Hepatocyte (in vitro differentiated cells): ENCODE data around the gene LEKR1. TPM values are rescaled to one million over a fixed set of nuclear protein-coding genes. Genes with fewer than 3 reads are reported as not detected.

Experiments used
- DNase-seq: peaks from one replicate; pipeline ENCODE4 v3.0.0-alpha.2; 2016; ENCODE audit warnings: low spot score
- H2AFZ ChIP-seq: fragments of 200-600 bp; sonication (generic); 2 replicates; pipeline ENCODE4 v1.6.0; 2016; ENCODE audit warnings: antibody characterized with exemption, mild to moderate bottlenecking
- H3K27ac ChIP-seq: fragments of 200-600 bp; sonication (generic); 2 replicates; pipeline ENCODE4 v1.5.1; 2016; ENCODE audit warnings: mild to moderate bottlenecking
- H3K27me3 ChIP-seq: fragments of 200-600 bp; sonication (generic); 2 replicates; pipeline ENCODE4 v1.6.1; 2016
- H3K36me3 ChIP-seq: fragments of 200-600 bp; sonication (generic); replicated peaks from 2 replicates; pipeline ENCODE4 v1.5.1; 2016; ENCODE audit warnings: low read depth; ENCODE audit not compliant: insufficient read depth
- H3K4me1 ChIP-seq: fragments of 200-600 bp; sonication (generic); 2 replicates; pipeline ENCODE4 v1.5.1; 2016; ENCODE audit warnings: mild to moderate bottlenecking, moderate library complexity; ENCODE audit not compliant: insufficient read depth
- H3K4me2 ChIP-seq: fragments of 200-600 bp; sonication (generic); 2 replicates; pipeline ENCODE4 v1.6.0; 2016
- H3K4me3 ChIP-seq: fragments of 200-600 bp; sonication (generic); 2 replicates; pipeline ENCODE4 v1.5.1; 2016; ENCODE audit warnings: mild to moderate bottlenecking
- H3K79me2 ChIP-seq: fragments of 200-600 bp; sonication (generic); 2 replicates; pipeline ENCODE4 v1.6.0; 2017; ENCODE audit warnings: mild to moderate bottlenecking
- H3K9me2 ChIP-seq: fragments of 200-600 bp; sonication (generic); replicated peaks from 2 replicates; pipeline ENCODE4 v1.6.0; 2017; ENCODE audit warnings: mild to moderate bottlenecking; ENCODE audit not compliant: insufficient read depth
- H3K9me3 ChIP-seq: fragments of 200-600 bp; sonication (generic); 2 replicates; pipeline ENCODE4 v1.5.1; 2016; ENCODE audit warnings: low read depth, mild to moderate bottlenecking
- H4K20me1 ChIP-seq: fragments of 200-600 bp; sonication (generic); 2 replicates; pipeline ENCODE4 v1.6.0; 2016; ENCODE audit warnings: mild to moderate bottlenecking; ENCODE audit not compliant: insufficient read depth, poor library complexity, severe bottlenecking
- EZH2 ChIP-seq: fragments of 200-600 bp; sonication (generic); IDR thresholded peaks from 2 replicates; pipeline ENCODE4 v1.6.1; 2016; ENCODE audit warnings: antibody characterized with exemption, mild to moderate bottlenecking, borderline replicate concordance
- EZH2phosphoT487 ChIP-seq: fragments of 200-600 bp; sonication (generic); IDR thresholded peaks from one replicate; pipeline ENCODE4 v1.6.1; 2018; ENCODE audit warnings: antibody characterized with exemption, mild to moderate bottlenecking, low read depth, moderate library complexity; ENCODE audit not compliant: unreplicated experiment, severe bottlenecking
- WGBS: methylation state at CpG from one replicate; pipeline ENCODE4 v1.1.6; 2016; ENCODE audit warnings: low lambda C conversion rate; ENCODE audit errors: missing lambda C conversion rate; 5-methylcytosine and 5-hydroxymethylcytosine counted together
- polyA plus RNA-seq: library from polyadenylated mRNA; unstranded; fragments of >200 nt; fragmentation: Nextera tagmentation; extraction: Ambion mirVana; gene quantifications from 2 replicates; pipeline ENCODE4 v1.2.1, GENCODE V29; 2016
- total RNA-seq: library from RNA; depleted of rRNA; stranded (reverse); fragments of >200 nt; gene quantifications from 2 replicates; pipeline ENCODE4 v1.2.3, GENCODE V29; 2014
- TF ChIP-seq, protein P1 (sequence below): fragments of 200-600 bp; sonication (generic); IDR thresholded peaks from 2 replicates; pipeline ENCODE4 v1.5.1; 2016; ENCODE audit warnings: antibody characterized with exemption, mild to moderate bottlenecking; ENCODE audit not compliant: poor library complexity

LEKR1 gene
- total and polyA plus RNA-seq, 2 experiments from 2014 or later, result 1.1 to 2.1 TPM

DNA sequence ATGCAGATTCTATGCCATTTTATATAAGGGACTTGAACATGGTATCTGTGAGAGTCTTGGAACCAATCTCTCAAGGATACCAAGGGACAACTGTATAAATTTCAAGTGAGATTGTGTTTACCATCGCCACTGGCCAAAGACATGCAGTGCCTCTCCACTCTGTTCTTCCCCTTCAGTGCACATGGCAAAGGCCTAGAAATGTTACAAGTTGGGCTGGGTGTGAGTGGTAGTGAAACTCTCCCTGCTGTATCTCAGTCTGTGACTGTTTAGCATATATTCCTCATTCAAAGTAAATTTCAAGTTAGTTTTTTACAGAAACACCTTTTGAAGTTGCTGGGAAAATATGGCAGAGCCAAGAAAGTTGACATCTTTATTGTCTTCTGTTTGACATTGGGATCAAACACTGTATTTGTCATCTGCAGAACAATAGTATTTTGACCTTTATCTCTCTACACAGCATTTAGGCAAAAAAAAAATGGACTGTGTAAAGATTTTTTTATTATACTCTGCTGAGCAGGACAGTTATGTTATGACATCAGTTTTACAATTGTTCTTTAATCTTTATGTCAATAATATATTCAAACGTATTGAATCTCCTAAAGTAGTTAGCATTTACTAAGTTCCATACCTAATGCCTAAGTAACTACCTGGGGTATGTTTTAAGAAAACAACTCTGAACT lies 232.4 kb downstream of the LEKR1 start:
- WGBS, result 51% methylated on average over 2 of the region's 2 CpGs
- no peak overlapping the region for H3K4me3 ChIP-seq
- no peaks in the 10 kb centered on the region for H3K36me3 ChIP-seq
- no peaks in the 10 kb centered on the region for H3K4me1 ChIP-seq
- H3K4me2 ChIP-seq, result no peak overlapping the region
- H3K79me2 ChIP-seq, result no peaks in the 10 kb centered on the region
- no peak for DNase-seq
- H3K27me3 ChIP-seq, result no peaks in the 10 kb centered on the region
- no peaks in the 10 kb centered on the region for H3K9me3 ChIP-seq
- H4K20me1 ChIP-seq, result no peaks in the 10 kb centered on the region
- TF ChIP-seq EZH2, result no peak
- no peak for TF ChIP-seq EZH2phosphoT487
- TF ChIP-seq, protein P1, sequence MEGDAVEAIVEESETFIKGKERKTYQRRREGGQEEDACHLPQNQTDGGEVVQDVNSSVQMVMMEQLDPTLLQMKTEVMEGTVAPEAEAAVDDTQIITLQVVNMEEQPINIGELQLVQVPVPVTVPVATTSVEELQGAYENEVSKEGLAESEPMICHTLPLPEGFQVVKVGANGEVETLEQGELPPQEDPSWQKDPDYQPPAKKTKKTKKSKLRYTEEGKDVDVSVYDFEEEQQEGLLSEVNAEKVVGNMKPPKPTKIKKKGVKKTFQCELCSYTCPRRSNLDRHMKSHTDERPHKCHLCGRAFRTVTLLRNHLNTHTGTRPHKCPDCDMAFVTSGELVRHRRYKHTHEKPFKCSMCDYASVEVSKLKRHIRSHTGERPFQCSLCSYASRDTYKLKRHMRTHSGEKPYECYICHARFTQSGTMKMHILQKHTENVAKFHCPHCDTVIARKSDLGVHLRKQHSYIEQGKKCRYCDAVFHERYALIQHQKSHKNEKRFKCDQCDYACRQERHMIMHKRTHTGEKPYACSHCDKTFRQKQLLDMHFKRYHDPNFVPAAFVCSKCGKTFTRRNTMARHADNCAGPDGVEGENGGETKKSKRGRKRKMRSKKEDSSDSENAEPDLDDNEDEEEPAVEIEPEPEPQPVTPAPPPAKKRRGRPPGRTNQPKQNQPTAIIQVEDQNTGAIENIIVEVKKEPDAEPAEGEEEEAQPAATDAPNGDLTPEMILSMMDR, result no peak
- H2AFZ ChIP-seq, result no peak overlapping the region
- H3K27ac ChIP-seq, result no peak overlapping the region
- H3K9me2 ChIP-seq, result no peaks in the 10 kb centered on the region

DNA sequence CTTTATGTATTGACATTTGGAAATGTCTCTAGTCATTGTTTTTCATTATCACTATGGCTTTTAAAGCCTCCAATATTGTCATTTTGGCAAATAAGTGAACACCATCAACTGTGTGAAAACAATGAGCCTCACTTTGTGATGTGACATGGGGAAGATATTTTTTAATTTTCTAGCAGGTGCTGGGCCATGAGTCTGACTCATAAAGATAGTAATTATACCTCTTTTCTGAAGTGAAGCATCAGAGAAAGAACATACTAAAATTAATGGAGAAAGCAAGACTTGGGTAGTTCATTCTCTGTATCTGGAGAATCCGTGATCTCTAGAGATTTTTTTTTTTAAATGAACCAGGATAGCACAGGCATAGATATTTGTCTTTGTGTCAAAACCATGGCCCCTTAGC lies 233.0 kb downstream of the LEKR1 start:
- no peak for TF ChIP-seq EZH2phosphoT487
- TF ChIP-seq, protein P1, result no peak
- TF ChIP-seq EZH2, result no peak
- Histone ChIP-seq H3K4me1 (no peaks in the 10 kb centered on the region), H3K27me3 (no peaks in the 10 kb centered on the region), H3K9me2 (no peaks in the 10 kb centered on the region), H4K20me1 (no peaks in the 10 kb centered on the region), H3K4me2 (no peak overlapping the region), H2AFZ (no peak overlapping the region), H3K27ac (no peak overlapping the region), H3K36me3 (no peaks in the 10 kb centered on the region), H3K4me3 (no peak overlapping the region), H3K9me3 (no peaks in the 10 kb centered on the region), H3K79me2 (no peaks in the 10 kb centered on the region)
- no peak for DNase-seq
- WGBS, result 83% methylated on average over 1 of the region's 1 CpG

DNA sequence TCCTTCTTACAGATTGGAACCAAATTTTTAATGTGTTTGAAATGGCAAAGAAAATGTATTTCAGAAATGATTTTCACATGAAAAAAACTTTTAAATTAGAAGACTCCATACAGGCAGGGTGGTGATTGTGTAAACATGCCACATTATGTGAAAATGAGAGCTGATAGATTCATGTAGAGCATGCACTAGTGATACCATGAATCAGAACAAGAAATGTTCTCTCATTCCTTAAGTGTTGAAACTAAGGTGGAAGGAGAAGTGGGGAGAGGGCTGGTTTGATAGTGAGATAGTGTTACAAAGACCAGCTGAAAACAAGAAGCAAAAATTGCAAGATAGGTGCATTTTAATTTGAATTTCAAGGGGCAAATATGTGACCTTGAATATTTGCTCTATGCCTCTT lies 233.5 kb downstream of the LEKR1 start:
- no peak for DNase-seq

More for the DNA sequence above, 233.5 kb downstream of the LEKR1 start:
- H3K27ac ChIP-seq, result no peak overlapping the region
- TF ChIP-seq EZH2phosphoT487 (no peak), EZH2 (no peak)
- TF ChIP-seq, protein P1, result no peak
- no peak overlapping the region for H3K4me3 ChIP-seq
- no peaks in the 10 kb centered on the region for H3K9me3 ChIP-seq
- H4K20me1 ChIP-seq, result no peaks in the 10 kb centered on the region
- H3K79me2 ChIP-seq, result no peaks in the 10 kb centered on the region
- no peaks in the 10 kb centered on the region for H3K4me1 ChIP-seq
- H3K36me3 ChIP-seq, result no peaks in the 10 kb centered on the region
- H2AFZ ChIP-seq, result no peak overlapping the region
- no peak overlapping the region for H3K4me2 ChIP-seq
- no peaks in the 10 kb centered on the region for H3K9me2 ChIP-seq
- no peaks in the 10 kb centered on the region for H3K27me3 ChIP-seq
